Measurements from ENCODE around the gene HTT. TPM values are rescaled to one million over a fixed set of nuclear protein-coding genes. Genes with fewer than 3 reads are reported as not detected.

HTT gene
- total RNA-seq, 2 donors from 2014 or later: 104 to 109 TPM

- Mint-ChIP-seq H3K27me3 (ENCODE audit: insufficient read depth) (no peaks in the 10 kb centered on the region), H3K4me3 (no peak overlapping the region), H3K4me1 (no peaks in the 10 kb centered on the region), H3K9me3 (no peaks in the 10 kb centered on the region), H3K27ac (no peak overlapping the region), H3K36me3 (ENCODE audit: low read depth) (peaks cover 85% of the 10 kb centered on the region)
- H3K36me3 ChIP-seq (ENCODE audit: control insufficient read depth, insufficient read depth, low read length): peaks cover 93% of the 10 kb centered on the region
- no peak overlapping the region for H3K9ac ChIP-seq (ENCODE audit: extremely low read depth, low read length, poor library complexity, severe bottlenecking)
- H3K4me3 ChIP-seq (ENCODE audit: low read length): no peak overlapping the region
- H3K27me3 ChIP-seq (ENCODE audit: control insufficient read depth, insufficient read depth, low read length, poor library complexity, severe bottlenecking): no peaks in the 10 kb centered on the region
- DNase-seq: no peak
- H3K9me3 ChIP-seq (ENCODE audit: control insufficient read depth, low read length): no peaks in the 10 kb centered on the region
- WGBS, 2 experiments (ENCODE audit: insufficient coverage in 1 of 2, insufficient read length in 1 of 2): 84 to 86% methylated on average over 5 to 8 of the region's 8 CpGs
- TF ChIP-seq CTCF (conservative IDR thresholded peaks at IDR 0.05): no peak
- no peak overlapping the region for H3K27ac ChIP-seq (ENCODE audit: low read depth, low read length)
- H3K4me1 ChIP-seq (ENCODE audit: control insufficient read depth, insufficient read depth, low read length): no peaks in the 10 kb centered on the region
Measured at GRCh38 chr4:3220476-3221183, 146.1 kb downstream of the HTT start.

- H3K4me1 Mint-ChIP-seq: no peaks in the 10 kb centered on the region
- Histone ChIP-seq H3K4me3 (ENCODE audit: low read length) (no peak overlapping the region), H3K36me3 (ENCODE audit: control insufficient read depth, insufficient read depth, low read length) (peaks cover 92% of the 10 kb centered on the region), H3K4me1 (ENCODE audit: control insufficient read depth, insufficient read depth, low read length) (no peaks in the 10 kb centered on the region), H3K27me3 (ENCODE audit: control insufficient read depth, insufficient read depth, low read length, poor library complexity, severe bottlenecking) (no peaks in the 10 kb centered on the region), H3K9me3 (ENCODE audit: control insufficient read depth, low read length) (no peaks in the 10 kb centered on the region), H3K9ac (ENCODE audit: extremely low read depth, low read length, poor library complexity, severe bottlenecking) (no peak overlapping the region), H3K27ac (ENCODE audit: low read depth, low read length) (no peak overlapping the region)
- no peaks in the 10 kb centered on the region for H3K9me3 Mint-ChIP-seq
- peaks cover 84% of the 10 kb centered on the region for H3K36me3 Mint-ChIP-seq (ENCODE audit: low read depth)
- no peak overlapping the region for H3K27ac Mint-ChIP-seq
- no peaks in the 10 kb centered on the region for H3K27me3 Mint-ChIP-seq (ENCODE audit: insufficient read depth)
- no peak for DNase-seq
- H3K4me3 Mint-ChIP-seq: no peak overlapping the region
- TF ChIP-seq CTCF (conservative IDR thresholded peaks at IDR 0.05): no peak
- 91 to 93% methylated on average over 6 to 8 of the region's 8 CpGs for WGBS, 2 experiments (ENCODE audit: insufficient coverage in 1 of 2, insufficient read length in 1 of 2)
Measured at GRCh38 chr4:3221184-3221494, 146.7 kb downstream of the HTT start.

- H3K9me3 ChIP-seq (ENCODE audit: control insufficient read depth, low read length): no peaks in the 10 kb centered on the region
- H3K4me3 Mint-ChIP-seq: no peak overlapping the region
- H3K27ac Mint-ChIP-seq: peak overlapping the region; percentile 17
- WGBS, 2 experiments (ENCODE audit: insufficient coverage in 1 of 2, insufficient read length in 1 of 2): 91 to 94% methylated on average over 12 of the region's 12 CpGs
- no peak overlapping the region for H3K27ac ChIP-seq (ENCODE audit: low read depth, low read length)
- H3K27me3 ChIP-seq (ENCODE audit: control insufficient read depth, insufficient read depth, low read length, poor library complexity, severe bottlenecking): no peaks in the 10 kb centered on the region
- H3K36me3 Mint-ChIP-seq (ENCODE audit: low read depth): peaks cover 81% of the 10 kb centered on the region
- no peak for DNase-seq
- H3K27me3 Mint-ChIP-seq (ENCODE audit: insufficient read depth): no peaks in the 10 kb centered on the region
- H3K9ac ChIP-seq (ENCODE audit: extremely low read depth, low read length, poor library complexity, severe bottlenecking): no peak overlapping the region
- peaks cover 93% of the 10 kb centered on the region for H3K36me3 ChIP-seq (ENCODE audit: control insufficient read depth, insufficient read depth, low read length)
- TF ChIP-seq CTCF (conservative IDR thresholded peaks at IDR 0.05): no peak
- H3K4me1 ChIP-seq (ENCODE audit: control insufficient read depth, insufficient read depth, low read length): no peaks in the 10 kb centered on the region
- H3K4me1 Mint-ChIP-seq: no peaks in the 10 kb centered on the region
- H3K4me3 ChIP-seq (ENCODE audit: low read length): no peak overlapping the region
- no peaks in the 10 kb centered on the region for H3K9me3 Mint-ChIP-seq
Measured at GRCh38 chr4:3221996-3222395, 147.5 kb downstream of the HTT start.
